ENCODE data around the gene NINJ2.
A peak's percentile ranks its signal among the peaks of the same experiment; 100 is the strongest.

The NINJ2 gene

GRCh38 chr12:571795-572531 lies 91.3 kb downstream of the NINJ2 start:
- no peak for DNase-seq (ENCODE audit: low read depth in 2 of 3, low spot score in 1 of 3)

GRCh38 chr12:570921-571794 lies 92.1 kb downstream of the NINJ2 start:
- no peak for DNase-seq (ENCODE audit: low read depth in 2 of 3, low spot score in 1 of 3)

- no peak for DNase-seq (ENCODE audit: low read depth in 2 of 3, low spot score in 1 of 3)
These were observed 92.8 kb downstream of the NINJ2 start for GRCh38 chr12:570435-570920.

- peak; percentile 74 to 86 (median 85) for DNase-seq (ENCODE audit: low read depth in 2 of 3, low spot score in 1 of 3)
These were observed 93.3 kb downstream of the NINJ2 start for GRCh38 chr12:569803-570434.

GRCh38 chr12:569091-569676 lies 94.1 kb downstream of the NINJ2 start:
- no peak for DNase-seq (ENCODE audit: low read depth in 2 of 3, low spot score in 1 of 3)

GRCh38 chr12:568486-568885 lies 94.8 kb downstream of the NINJ2 start:
- DNase-seq (ENCODE audit: low read depth in 2 of 3, low spot score in 1 of 3) = no peak

GRCh38 chr12:565589-566105 lies 97.6 kb downstream of the NINJ2 start:
- DNase-seq (ENCODE audit: low read depth in 2 of 3, low spot score in 1 of 3) = no peak

GRCh38 chr12:565161-565560 lies 98.1 kb downstream of the NINJ2 start:
- DNase-seq (ENCODE audit: low read depth in 2 of 3, low spot score in 1 of 3) = no peak

- no peak for DNase-seq (ENCODE audit: low read depth in 2 of 3, low spot score in 1 of 3)
These were observed 99.4 kb downstream of the NINJ2 start for GRCh38 chr12:563787-564298.

GRCh38 chr12:563250-563781 lies 99.9 kb downstream of the NINJ2 start:
- no peak for DNase-seq (ENCODE audit: low read depth in 2 of 3, low spot score in 1 of 3)

GRCh38 chr12:562634-563033 lies 100.6 kb downstream of the NINJ2 start:
- no peak for DNase-seq (ENCODE audit: low read depth in 2 of 3, low spot score in 1 of 3)

- DNase-seq (ENCODE audit: low read depth in 2 of 3, low spot score in 1 of 3) = no peak
These were observed 101.2 kb downstream of the NINJ2 start for GRCh38 chr12:561908-562593.

- no peak for DNase-seq (ENCODE audit: low read depth in 2 of 3, low spot score in 1 of 3)
These were observed 101.9 kb downstream of the NINJ2 start for GRCh38 chr12:561391-561705.

GRCh38 chr12:560691-561390 lies 102.4 kb downstream of the NINJ2 start:
- DNase-seq (ENCODE audit: low read depth in 2 of 3, low spot score in 1 of 3) = no peak

GRCh38 chr12:559906-560455 lies 103.3 kb downstream of the NINJ2 start:
- DNase-seq (ENCODE audit: low read depth in 2 of 3, low spot score in 1 of 3) = no peak

GRCh38 chr12:559208-559905 lies 103.9 kb downstream of the NINJ2 start:
- no peak for DNase-seq (ENCODE audit: low read depth in 2 of 3, low spot score in 1 of 3)

- no peak for DNase-seq (ENCODE audit: low read depth in 2 of 3, low spot score in 1 of 3)
These were observed 104.7 kb downstream of the NINJ2 start for GRCh38 chr12:558580-558979.

GRCh38 chr12:556498-556897 lies 106.7 kb downstream of the NINJ2 start:
- DNase-seq (ENCODE audit: low read depth in 2 of 3, low spot score in 1 of 3) = no peak

GRCh38 chr12:554001-554285 lies 109.3 kb downstream of the NINJ2 start:
- no peak for DNase-seq (ENCODE audit: low read depth in 2 of 3, low spot score in 1 of 3)
